NB4 (cell line): ENCODE measurements around the gene C4orf50.

Experiments
- DNase-seq: peaks from one replicate; pipeline ENCODE4 v3.0.0; 2010; ENCODE audit warnings: low read depth
- H3K4me3 ChIP-seq: one replicate; pipeline ENCODE4 v1.5.1; 2011; ENCODE audit warnings: mild to moderate bottlenecking, low read depth, low read length, moderate library complexity
- MYC ChIP-seq: IDR thresholded peaks from 2 replicates; pipeline ENCODE4 v1.6.1; 2011; ENCODE audit warnings: low read depth, low read length
- POLR2A ChIP-seq: IDR thresholded peaks from 2 replicates; pipeline ENCODE4 v1.6.1; 2011; ENCODE audit warnings: mild to moderate bottlenecking; ENCODE audit not compliant: insufficient read length; ENCODE audit errors: extremely low read depth
- TF ChIP-seq, protein P1 (sequence below): IDR thresholded peaks from 2 replicates; pipeline ENCODE4 v1.6.1; 2011; ENCODE audit warnings: low read depth, low read length
- TF ChIP-seq, protein P2 (sequence below): IDR thresholded peaks from one replicate; pipeline ENCODE4 v1.5.1; 2012; ENCODE audit warnings: low read depth, low read length

Gene C4orf50

DNA sequence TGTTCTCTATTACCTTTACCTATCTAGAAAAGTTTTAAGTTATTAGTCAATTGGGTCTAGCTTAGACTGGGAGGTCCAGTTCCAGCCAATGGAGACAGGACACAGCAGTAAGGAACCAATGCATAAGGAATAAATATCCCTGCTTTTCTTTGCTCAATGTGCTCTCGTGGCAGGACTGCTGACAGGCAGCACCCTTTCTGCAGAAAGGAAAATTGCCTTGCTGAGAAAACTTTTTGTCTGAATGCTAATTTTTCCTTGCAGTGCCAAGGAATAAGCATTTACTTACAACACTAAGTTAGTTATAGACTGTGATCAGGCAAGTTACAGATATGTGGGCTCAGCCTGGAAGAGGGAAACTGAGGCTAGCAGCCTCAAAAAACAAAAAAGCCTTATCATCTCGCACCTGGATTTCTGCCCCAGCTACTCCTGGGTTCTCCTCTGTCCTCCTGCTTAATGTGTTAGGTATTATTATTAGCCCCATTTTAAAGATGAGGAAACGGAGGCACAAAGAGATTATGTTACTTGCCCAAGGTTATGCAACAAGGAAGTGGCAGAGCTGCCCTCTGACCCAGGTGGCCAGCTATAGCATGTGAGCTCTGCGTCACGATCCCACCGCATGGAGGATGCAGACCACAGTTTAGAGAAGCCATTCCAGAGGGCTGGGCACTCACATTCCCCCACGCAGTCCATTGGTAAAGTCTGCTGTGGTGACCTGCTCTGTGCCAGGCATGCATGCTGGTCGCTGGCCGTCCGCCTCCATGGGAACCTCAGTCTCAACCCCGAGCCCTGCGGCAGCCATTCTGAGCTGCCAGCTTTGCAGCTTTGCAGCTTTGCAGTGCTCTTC lies 40.5 kb upstream of the C4orf50 start:
- TF ChIP-seq MYC (no peak), POLR2A (no peak)
- TF ChIP-seq, protein P1, sequence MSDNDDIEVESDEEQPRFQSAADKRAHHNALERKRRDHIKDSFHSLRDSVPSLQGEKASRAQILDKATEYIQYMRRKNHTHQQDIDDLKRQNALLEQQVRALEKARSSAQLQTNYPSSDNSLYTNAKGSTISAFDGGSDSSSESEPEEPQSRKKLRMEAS = no peak
- TF ChIP-seq, protein P2, sequence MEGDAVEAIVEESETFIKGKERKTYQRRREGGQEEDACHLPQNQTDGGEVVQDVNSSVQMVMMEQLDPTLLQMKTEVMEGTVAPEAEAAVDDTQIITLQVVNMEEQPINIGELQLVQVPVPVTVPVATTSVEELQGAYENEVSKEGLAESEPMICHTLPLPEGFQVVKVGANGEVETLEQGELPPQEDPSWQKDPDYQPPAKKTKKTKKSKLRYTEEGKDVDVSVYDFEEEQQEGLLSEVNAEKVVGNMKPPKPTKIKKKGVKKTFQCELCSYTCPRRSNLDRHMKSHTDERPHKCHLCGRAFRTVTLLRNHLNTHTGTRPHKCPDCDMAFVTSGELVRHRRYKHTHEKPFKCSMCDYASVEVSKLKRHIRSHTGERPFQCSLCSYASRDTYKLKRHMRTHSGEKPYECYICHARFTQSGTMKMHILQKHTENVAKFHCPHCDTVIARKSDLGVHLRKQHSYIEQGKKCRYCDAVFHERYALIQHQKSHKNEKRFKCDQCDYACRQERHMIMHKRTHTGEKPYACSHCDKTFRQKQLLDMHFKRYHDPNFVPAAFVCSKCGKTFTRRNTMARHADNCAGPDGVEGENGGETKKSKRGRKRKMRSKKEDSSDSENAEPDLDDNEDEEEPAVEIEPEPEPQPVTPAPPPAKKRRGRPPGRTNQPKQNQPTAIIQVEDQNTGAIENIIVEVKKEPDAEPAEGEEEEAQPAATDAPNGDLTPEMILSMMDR = no peak
- H3K4me3 ChIP-seq = no peak overlapping the region
- DNase-seq = no peak

DNA sequence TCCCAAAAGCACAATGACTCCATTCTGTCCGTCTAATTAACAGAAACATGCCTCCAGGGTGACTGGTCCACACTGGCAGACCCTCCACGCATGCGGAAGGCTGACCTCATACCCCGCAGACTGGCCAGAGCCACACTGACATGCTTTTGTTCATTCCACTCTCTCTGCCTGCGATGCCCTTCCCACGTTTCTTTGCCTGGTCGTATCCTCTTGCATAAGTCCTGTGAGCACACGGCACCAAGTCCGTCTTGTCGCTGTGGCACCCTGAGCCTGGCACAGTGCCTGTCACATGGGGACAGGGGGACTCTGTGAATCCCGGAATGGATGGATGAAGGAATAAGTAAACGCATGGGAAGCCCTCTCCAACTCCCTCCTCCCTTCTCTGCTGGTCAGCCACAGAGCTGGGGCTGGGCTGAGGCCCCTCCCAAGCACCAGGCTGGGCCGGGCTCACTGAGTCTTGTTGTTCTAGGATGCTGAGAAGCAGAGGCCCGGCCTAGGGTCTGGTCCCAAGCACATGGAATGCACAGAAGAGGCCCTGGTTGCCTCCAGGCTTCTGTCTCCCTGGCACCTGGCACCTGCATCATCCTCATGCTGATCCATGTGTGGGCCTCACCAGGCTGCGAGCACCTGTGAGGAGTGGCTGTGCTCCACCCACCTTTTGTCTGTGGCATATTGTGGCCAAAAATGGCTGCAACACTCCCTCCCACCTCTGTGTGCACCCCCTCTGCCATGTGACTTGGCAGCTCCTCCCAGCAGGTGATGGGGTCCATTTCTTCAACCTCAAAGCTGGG lies 38.9 kb upstream of the C4orf50 start:
- no peak for DNase-seq
- TF ChIP-seq MYC = no peak
- TF ChIP-seq, protein P2 = no peak
- TF ChIP-seq POLR2A = no peak
- TF ChIP-seq, protein P1 = no peak
- no peak overlapping the region for H3K4me3 ChIP-seq

DNA sequence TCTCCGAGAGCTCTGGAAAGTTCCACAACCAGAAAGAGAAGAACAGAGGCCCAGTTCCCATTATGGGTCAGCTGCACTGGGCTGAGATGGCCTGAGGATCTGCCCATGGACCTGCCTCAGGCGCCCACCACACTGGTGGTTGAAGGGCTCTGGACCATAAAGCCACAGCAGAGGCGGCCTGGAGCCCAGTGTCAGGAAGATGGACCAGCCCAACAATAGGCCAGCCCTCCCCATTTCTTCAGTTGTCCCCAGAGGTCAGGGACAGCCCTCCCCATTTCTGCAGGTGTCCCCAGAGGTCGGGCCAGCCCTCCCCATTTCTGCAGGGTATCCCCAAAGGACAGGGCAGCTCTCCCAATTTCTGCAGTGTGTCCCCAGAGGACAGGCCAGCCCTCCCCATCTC lies 37.2 kb upstream of the C4orf50 start:
- no peak for DNase-seq
- H3K4me3 ChIP-seq = no peak overlapping the region
- TF ChIP-seq, protein P1 = no peak
- TF ChIP-seq, protein P2 = no peak
- TF ChIP-seq POLR2A = no peak
- TF ChIP-seq MYC = no peak

DNA sequence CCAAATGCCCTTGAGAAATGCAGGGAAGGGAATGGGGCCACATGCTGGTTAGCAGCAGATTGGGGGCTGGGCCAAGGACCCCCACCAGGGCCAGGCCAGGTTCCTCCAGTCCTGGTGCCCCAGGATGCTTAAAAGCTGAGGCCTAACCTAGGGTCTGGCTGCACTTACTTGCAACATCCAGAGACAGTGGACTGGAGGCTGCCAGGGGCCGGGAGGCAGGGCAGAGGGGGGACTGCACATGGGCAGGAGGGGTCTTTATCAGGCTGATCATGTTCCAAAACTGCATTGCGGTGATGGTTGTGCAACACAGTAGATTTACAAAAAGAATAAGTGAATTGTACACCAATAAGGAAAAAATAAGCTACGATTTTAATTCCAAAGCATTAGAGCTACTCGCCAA lies 36.8 kb upstream of the C4orf50 start:
- no peak for DNase-seq
- H3K4me3 ChIP-seq = no peak overlapping the region
- TF ChIP-seq, protein P2 = no peak
- no peak for TF ChIP-seq POLR2A
- no peak for TF ChIP-seq MYC
- TF ChIP-seq, protein P1 = no peak

DNA sequence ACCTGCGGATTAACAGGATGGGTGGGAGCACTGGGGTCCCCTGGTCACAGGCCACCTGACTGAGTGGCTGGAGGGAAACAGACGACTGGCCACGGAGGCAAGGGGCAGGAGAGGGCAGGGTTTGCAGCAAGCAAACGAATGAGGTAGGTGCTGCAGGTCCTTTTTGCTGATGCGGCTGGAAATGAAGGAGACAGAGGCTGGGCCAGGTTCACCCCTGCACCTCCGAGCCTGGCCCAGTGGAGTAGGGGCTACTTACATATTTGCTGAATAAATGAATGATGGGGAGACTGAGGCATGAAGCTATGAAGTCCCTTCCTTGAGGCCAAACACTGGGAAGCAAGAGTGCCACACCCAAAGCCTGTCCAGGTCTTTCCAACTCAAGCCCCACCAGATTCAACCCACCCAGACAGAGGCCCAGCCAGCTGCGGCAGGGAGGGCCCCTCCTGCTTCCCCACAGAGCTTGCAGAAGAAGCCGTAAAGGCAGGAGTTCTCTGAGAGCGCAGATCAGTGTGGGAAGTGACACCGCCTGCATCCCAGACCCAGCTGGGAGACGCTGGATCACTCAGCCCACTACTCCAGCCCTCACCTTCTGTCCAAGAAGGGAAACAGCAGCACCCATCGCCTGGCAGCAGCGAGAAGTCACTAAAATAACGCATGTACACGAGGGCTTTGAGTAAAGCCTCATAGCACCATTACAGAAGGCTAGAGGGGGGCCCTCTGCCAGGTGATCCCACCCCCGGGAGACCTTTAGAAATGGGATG lies 36.1 kb upstream of the C4orf50 start:
- no peak for DNase-seq
- no peak overlapping the region for H3K4me3 ChIP-seq
- TF ChIP-seq, protein P2 = no peak
- TF ChIP-seq POLR2A (no peak), MYC (no peak)
